Mucosa of gallbladder (tissue), 1 donor: Measurements from ENCODE around the gene CCDC116. TPM values are rescaled to one million over a fixed set of nuclear protein-coding genes. Genes with fewer than 3 reads are reported as not detected.
"Not testable (repeated sequence)": the region's sequence is repeated elsewhere in the genome, so short reads cannot be mapped to it uniquely, and the experiment has no call there.

ENCODE experiments used
- DNase-seq: peaks from one replicate; pipeline ENCODE4 v3.0.0-alpha.2; 2020; ENCODE audit warnings: low spot score
- total RNA-seq: library from RNA; stranded (reverse); gene quantifications from one replicate; pipeline ENCODE4 v1.2.1, GENCODE V29; 2021
- donor health status: DM: no; HTN: no; CAD: no.

CCDC116 gene
- total RNA-seq, 1 donor from 2014 or later: 0.37 TPM

DNA sequence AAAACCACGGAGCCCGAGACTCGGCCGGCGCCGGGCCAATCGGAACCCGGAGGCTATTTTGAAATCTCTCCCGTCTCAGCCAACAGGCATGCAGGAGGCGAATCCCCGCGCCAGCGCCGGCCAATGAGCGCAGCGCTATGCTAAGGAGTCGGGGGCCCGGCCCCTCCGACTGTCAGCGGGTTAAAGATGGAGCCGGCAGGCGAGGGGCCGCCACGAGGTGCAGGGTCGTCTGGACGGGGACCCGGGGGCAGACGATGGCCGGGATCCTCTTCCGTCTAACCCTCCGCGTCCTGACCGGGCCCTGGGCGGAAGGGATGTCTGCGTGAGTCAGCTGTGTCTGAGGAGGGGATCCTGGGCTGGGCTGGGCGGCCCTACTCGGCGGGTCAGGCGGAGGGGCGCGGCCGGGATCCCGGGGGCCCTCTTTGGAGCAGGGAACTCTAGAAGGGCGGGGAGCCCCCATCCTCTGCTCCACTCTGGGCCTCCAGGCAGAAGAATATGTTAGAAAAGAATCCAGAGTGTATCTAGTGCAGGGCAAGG, 19.5 kb downstream of the CCDC116 start:
- peak; percentile 91 for DNase-seq

DNA sequence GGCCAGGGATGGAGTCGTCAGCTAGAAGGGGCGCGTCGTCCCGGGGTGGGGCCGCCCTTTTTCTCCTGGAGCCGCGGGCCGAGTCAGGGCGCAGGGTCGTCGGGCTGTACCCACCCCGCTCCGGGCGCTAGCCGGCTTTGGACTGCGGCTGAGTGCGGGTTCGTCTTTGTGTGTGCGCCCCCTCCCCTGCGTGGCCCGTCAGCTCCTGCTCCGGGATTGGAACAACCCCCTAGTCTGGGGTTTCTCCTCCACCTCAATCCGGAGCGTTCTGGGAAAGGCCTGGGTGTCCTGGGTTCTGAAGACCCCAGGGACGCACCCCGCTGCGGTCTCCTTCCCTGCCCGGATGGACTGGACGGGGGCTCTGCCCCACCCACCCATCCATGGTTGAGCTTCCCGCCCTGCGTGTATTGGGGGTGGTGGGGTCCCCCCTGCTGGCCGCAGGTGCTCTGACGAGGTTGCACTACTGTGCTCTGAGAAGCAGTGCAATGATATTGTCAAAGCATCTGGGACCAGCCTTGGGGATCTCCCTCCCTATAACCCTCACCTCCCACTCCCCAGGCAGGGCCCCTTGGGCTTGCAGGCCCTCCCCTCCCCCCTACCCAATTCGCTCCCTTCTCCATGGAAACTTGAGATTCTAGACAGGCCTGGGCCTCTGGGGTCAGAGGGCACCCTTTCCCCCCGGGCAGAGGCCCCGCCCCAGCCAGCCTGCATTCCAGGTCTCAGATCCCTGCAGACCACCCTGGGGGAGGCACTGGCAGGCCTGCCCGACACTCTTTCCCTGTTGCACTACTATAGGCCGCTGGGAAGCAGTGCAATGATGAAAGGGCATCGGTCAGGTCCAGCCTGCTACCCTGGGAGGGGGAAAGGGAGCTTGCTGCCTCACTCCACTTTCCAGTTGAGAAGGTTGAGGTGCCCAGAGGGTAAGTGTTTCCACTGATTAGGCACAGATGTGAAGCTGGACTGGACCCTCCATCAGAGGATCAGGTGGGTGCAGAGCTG, 20.3 kb downstream of the CCDC116 start:
- DNase-seq: no peak

DNA sequence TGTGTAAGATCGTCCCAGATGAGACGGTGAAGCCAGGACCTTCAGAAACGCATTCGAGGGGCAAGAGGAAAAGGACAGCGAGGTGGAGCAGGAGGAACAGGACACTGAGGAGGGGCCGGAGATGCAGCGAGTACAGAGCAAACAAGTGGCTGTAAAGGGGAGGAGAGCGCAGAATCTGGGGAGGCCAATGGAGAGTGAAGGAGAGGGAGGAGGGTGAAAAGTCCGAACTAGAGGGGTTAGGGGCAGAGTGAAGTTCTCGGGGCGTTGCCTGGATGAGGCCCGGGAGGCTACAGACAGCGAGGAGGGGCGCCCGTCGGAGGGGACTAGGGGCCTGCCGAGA, 24.4 kb downstream of the CCDC116 start:
- no peak for DNase-seq

DNA sequence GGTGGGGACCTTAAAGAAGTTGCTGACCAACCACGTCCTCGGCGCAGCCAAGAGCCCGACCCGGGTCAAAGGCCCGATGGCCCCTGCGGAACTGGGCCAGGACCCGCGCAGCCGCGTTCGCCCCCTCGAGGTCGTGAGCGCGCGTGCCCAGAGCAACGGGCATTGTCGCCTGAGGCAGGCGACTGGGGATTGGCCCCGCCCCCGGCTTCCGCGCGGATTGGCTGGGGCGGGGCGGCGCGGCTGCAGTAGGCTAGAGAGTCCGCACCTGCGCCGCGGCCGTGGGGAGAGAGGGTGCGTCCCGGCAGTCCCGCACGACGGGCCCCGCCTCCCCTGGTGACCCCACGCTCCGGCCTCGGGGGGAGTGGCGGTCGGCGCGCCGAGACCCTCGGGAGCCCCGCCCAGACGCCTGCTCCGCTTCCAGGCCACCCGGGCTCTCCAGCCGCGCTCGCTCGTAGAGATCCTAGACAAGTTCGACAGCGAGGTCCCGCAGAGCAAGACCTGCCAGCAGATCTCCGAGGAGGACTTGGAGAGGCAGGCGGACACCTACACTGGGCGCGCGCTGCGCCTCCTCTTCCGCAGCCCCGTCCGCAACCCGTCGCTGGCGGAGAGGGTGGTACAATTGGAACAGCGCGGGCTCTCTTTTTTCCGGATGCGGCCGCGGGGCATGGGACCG, 24.9 kb downstream of the CCDC116 start:
- peak; percentile 65 for DNase-seq

DNA sequence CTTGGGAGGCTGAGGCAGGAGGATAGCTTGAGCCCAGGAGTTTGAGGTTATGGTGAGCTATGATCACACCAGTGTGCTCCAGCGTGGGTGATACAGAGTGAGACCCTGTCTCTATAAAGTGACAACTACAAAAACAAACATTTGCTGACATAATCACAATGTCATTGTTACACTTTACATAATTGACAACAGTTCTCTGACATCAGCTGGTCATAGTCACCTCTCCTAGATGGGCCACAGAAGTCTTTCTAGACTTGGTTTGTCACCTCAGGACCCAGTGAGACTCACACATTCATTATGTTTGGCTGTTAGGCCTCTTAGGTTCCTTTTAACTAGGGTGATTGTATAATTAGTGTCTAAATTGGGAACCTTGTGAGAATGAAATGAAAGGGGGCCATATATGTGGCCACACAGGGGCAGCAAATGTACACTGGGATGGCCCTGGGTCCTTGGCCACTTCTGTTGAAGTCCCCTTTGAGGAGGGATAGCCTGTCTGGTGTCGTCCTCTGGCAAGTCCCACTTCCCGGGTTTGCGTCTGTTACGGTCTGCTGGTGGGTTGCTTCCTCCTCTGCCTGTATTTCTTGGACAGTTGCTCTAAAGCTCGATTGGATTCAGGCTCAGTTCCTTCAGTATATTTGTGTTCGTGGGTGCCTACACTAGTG, 27.4 kb downstream of the CCDC116 start:
- DNase-seq: no peak

DNA sequence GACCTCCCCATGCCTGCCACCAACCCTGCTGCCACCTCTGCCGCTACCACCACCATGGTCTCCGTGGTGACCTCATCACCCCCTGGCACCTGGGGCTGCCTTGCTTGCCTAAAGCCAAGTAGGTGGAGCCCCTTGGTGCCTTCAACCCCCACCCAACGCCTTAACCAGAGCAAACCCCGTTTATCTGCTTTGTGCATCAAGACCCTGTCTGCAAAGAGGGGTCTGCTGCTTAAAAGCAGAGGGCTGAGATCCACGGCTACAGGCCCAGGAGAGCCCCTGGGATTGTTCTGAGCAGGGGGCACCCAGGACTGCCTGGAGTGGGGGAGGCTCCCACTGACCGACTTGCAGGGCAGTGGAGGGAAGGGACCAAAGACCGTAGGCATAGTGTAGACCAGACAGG, 28.3 kb downstream of the CCDC116 start:
- no peak for DNase-seq

DNA sequence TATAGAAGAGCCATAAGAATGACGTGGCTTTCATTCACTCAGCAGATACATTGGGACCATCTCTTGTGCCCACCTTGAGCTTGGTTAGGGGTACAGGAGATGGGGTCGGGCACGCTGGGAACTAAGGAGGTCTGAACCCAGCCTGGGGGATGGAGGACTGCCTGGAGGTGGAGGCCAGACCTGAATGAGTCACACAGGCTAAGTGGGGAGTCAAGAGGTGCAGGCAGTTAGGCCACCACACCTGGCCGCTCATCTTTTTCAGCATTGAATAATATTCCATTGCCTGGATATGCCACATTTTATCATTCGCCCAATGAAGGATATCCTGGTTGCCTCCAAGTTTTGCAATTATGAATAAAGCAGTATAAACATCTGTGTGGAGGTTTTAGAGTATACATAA, 29.4 kb downstream of the CCDC116 start:
- no peak for DNase-seq

DNA sequence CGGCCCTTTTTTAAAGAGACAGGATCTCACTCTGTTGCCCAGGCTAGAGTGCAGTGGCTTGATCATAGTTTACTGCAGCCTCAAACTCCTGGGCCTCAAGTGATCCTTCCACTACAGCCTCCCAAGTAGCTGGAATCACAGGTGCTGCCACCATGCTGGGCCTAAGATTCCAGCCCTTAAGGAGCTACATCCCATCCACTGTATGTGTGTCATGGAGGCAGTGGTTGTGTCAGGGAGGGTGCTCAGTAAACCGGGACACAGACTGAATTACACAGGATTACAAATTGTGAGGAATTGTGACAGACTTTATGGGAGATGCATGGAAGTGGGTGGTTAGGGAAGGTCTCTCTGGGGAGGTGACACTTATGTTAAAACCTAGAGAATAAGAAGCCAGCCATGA, 31.2 kb downstream of the CCDC116 start:
- no peak for DNase-seq

DNA sequence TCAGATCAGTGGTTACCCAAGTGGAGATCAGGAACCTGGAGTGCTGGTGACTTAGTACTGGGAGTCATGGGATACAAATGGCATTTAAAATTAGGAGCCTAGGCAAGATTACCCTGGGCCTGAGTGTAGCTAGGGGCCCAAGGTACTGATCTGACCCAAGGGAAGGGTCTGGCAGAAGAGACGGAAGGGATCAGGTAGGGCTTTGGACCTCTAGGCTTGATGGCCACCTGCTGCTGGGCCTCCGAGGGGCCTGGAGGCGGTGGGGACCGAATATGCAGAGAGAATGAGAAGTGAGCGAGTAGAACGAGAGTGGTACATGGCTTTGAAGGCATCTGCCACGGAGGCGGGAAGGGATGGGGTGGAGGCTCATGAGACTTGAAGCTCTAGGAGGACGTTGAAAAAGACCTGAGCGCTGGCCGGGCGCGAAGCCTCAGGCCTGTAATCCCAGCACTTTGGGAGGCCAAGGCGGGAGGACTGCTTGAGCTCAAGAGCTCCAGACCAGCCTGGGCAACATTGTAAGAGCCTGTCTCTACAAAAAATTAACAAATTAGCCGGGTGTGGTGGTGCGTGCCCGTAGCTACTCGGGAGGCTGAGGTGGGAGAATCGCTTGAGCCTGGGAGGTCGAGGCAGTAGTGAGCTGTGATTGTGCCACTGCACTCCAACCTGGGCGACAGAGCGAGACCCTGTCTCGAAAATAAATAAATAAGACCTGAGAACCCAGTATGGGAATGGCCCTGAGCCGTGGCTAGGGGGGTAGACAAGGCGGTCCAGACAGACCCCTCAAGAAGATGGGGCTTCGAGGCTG, 32.7 kb downstream of the CCDC116 start:
- no peak for DNase-seq

DNA sequence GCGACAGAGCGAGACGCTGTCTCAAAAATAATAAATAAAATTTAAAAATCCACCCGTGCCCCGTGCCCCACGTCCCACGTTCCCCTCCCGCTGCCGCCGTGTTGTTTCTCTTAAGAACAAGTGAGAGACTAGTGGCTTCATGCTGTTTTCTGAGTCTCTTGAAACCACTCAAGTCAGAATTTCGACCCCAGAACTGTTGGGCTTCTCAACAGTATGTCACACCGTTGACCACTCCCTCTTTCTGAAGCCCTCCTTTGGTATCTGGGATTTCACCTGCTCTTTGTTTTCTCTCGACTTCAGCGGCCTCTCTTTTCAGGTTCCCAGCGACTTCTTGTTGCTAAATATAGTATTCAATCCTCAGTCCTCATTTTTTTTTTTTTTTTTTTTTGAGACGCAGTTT, 34.2 kb downstream of the CCDC116 start:
- DNase-seq: no peak

DNA sequence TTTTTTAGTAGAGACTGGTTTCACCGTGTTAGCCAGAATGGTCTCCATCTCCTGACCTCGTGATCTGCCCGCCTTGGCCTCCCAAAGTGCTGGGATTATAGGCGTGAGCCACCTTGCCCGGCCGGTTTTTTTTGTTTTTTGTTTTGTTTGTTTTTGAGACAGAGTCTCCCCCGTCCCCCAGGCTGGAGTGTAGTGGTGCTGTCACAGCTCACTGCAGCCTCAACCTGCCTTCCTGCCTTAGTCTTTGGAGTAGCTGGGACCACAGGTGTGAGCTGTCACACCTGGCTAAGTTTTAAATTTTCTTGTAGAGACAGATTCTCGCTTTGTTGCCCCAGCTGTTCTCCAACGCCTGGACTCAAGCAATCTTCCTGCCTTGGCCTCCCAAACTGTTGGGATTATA, 36.5 kb downstream of the CCDC116 start:
- DNase-seq: no peak

DNA sequence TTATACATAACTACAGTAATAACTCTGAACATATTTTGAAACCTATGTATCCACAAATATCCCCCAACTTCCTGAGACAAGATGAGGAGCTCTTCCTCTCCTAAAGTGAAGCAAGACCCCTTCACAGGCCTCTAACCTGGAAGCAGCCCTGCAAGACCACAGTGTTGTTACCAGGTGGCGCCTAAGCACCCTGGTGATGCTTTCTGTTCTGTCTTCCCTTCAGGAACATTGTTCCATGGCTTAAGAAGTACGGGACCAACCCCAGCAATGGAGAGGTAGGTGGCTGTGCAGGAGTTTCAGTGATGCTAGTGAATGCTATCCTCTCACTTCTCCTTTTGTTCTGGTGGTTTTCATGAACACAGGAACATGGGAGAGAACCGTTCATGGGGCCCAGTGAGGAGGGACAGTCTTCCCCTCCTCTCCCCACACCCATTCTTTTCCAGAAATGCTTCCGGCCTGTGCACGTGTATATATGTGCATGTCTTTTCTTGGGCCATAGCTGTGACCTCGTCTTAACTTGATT, 39.6 kb downstream of the CCDC116 start:
- DNase-seq: no peak

DNA sequence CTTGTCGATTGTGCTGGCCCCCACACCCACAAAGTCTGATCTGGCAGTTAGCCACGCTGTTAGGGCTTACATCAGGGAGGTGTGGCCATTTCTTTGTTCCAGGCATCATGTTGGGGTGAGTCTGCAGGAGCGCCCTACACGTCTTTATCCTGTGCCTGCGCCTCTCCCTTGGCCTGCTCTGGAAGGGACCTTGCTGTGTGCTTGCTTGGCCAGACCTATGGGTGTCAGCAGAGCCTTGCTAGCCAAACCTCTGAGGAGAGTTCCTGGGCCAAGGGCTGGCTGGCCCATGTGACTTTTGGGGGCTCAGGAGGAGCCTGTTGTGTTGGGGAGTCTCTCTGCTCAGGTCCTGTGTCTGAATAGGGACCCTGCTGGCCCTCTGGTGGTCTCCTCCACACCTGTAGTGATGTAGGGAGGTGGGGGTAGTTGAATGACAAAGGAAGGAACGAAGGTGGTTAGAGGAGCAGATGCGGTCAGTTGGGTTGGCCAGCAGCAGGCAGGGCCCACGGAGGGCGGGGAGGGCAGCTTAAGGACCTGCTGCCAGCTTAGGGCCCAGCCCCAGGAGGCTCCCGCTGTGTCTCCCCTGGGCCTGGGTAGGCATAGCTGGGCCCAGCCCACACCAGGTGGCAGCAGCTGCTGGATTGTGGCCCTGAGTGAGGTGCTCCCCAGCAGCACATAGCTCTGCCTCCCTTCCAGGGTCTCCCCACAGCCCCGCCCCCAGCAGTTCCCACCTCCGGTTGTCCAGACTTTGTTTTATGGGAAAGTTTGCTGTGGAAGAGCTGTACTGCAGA, 41.2 kb downstream of the CCDC116 start:
- DNase-seq: no peak

DNA sequence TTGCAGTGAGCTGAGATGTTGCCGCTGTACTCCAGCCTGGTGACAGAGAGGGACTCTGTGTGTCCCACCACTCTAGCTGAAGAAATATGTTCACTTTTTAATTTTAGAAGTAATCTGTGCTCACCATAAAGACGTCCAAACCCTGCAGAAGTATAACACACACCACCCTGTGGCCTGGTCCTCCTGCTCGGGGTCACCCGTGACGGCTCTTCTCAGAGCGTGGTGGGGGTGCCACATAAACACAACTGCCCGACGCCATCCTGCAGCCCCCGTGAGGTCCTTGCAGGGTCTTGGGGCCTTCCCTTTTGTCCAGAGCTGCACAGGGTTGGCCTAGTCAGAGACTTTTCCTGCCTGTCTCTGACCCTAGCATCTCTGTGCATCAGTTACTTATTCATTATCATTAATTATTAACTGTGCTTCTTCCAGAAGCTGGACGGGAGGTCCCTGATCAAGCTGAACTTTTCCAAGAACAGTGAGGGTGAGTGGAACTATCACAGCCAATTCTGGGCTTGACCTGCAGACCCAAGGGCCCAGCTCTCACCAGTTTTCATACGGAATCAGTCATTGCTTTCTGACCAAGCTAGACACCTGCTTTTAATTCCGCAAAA, 42.2 kb downstream of the CCDC116 start:
- DNase-seq: no peak

DNA sequence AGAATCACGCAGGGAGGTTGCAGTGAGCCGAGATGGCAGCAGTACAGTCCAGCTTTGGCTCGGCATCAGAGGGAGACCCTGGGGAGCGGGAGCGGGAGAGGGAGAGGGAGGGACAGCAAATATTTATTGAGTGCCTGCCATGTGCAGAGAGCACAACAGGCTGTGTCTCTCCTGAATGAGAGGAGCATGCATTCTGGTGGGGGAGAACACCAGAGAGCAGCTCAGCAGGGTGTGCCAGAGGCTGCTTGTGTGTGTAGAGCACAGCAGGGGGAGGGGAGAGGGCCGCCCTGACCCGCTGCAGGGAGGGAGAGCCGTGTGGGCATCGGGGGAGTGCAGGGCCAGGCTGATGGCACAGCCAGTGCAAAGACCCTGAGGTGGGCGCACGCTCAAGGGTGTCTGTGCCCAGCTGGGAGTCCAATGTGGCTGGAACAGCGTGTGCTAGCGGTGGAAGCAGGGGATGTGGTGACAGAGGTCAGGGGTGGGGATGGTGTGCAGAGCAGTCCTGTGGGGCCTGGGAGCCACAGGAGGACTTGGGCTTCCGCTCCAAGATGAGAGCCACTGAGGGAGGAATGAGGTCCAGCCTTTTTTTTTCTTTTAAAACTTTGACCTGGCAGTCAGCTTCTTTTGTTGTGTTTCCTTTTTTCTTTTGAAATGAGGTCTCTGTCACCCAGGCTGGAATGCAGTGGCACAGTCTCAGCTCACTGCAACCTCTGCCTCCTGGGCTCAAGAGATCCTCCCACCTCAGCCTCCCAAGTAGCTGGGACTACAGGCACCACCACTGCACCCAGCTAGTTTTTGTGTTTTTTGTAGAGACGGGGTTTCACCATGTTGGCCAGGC, 45.3 kb downstream of the CCDC116 start:
- DNase-seq: no peak

DNA sequence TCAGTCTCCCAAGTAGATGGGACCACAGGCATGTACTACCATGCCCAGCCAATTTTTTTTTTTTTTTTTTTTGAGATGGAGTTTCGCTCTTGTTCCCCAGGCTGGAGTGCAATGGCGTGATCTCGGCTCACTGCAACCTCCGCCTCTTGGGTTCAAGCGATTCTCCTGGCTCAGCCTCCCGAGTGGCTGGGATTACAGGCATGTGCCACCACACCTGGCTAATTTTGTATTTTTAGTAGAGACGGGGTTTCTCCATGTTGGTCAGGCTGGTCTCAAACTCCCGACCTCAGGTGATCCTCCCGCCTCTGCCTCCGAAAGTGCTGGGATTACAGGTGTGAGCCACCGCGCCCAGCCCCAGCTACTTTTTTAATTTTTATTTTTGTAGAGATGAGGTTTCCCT, 46.3 kb downstream of the CCDC116 start:
- not testable (repeated sequence) for DNase-seq

DNA sequence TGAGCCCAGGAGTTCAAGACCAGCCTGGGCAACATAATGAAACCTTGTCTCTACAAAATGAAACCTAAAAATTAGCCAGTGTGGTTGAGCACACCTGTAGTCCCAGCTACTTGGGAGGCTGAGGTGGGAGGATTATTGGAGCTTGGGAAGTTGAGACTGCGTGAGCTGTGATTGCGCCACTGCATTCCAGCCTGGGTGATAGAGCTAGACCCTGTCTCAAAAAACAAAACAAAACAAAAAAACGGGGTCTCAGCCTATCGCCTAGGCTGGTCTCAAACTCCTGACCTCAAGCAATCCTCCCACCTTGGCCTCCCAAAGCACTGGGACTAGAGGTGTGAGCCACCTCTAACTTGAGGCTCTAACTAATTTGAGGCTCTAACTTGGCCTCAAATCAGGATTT, 46.8 kb downstream of the CCDC116 start:
- DNase-seq: no peak

DNA sequence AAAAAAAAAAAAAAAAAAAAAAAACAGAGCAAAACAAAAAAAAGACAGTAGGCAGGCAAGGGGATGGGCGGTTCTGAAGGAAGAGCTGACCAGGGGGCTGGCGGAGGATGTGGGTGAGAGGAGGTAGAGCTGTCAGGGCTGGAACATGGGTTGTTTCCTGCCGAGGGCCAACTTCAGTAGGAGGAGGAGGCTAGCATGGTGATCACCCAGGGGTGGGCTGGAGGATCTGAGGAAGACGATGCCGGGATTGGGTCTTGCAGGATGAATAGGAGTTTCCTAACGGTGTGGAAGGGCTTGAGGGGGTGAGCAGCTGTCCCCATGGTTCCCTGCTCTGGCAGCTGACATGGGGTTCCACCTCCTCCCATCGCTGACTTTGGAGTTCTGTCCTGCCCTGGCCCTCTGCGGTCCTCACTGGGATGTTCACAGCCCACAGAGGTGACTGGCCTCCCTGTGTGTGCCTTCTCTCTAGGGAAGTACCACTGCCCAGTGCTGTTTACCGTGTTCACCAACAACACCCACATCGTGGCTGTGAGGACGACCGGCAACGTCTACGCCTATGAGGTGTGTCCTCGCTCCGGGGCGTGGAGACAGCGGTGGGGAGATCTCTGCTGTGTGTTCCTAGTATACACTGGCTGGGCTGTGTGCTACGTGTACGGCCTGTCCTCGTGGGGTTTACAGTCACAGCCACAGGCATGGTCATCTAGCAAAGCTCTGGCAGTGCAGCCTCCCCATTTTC, 48.4 kb downstream of the CCDC116 start:
- DNase-seq: no peak
